Smooth muscle cell (in vitro differentiated cells): ENCODE data around the gene GABRG3. TPM values are rescaled to one million over a fixed set of nuclear protein-coding genes. Genes with fewer than 3 reads are reported as not detected.
"Not testable (repeated sequence)": the region's sequence is repeated elsewhere in the genome, so short reads cannot be mapped to it uniquely, and the experiment has no call there.

Experiments used
- DNase-seq: peaks from one replicate; lab custom pipeline; 2025; ENCODE audit not compliant: unreplicated experiment; lab: John Stamatoyannopoulos, UW
- H2AFZ ChIP-seq: fragments of 200-600 bp; sonication (generic); 2 replicates; pipeline ENCODE4 v1.6.0; 2016; ENCODE audit warnings: antibody characterized with exemption, low read depth, mild to moderate bottlenecking
- H3F3A ChIP-seq: fragments of 200-600 bp; sonication (generic); 2 replicates; pipeline ENCODE4 v1.6.0; 2017; ENCODE audit warnings: antibody characterized with exemption, low read depth
- H3K27ac ChIP-seq: fragments of 200-600 bp; sonication (generic); 2 replicates; pipeline ENCODE4 v1.5.1; 2016; ENCODE audit warnings: low read depth, mild to moderate bottlenecking
- H3K27me3 ChIP-seq: fragments of 200-600 bp; sonication (generic); 2 replicates; pipeline ENCODE4 v1.6.1; 2016; ENCODE audit warnings: low read depth, mild to moderate bottlenecking
- H3K36me3 ChIP-seq: fragments of 200-600 bp; sonication (generic); 2 replicates; pipeline ENCODE4 v1.5.1; 2016; ENCODE audit warnings: low read depth
- H3K4me1 ChIP-seq: fragments of 200-600 bp; sonication (generic); 2 replicates; pipeline ENCODE4 v1.5.1; 2016; ENCODE audit warnings: low read depth
- H3K4me2 ChIP-seq: fragments of 200-600 bp; sonication (generic); 2 replicates; pipeline ENCODE4 v1.6.0; 2016; ENCODE audit warnings: mild to moderate bottlenecking
- H3K4me3 ChIP-seq: fragments of 200-600 bp; sonication (generic); 2 replicates; pipeline ENCODE4 v1.5.1; 2016; ENCODE audit warnings: mild to moderate bottlenecking
- H3K79me2 ChIP-seq: fragments of 200-600 bp; sonication (generic); 2 replicates; pipeline ENCODE4 v1.6.0; 2016; ENCODE audit warnings: low read depth, mild to moderate bottlenecking
- H3K9ac ChIP-seq: fragments of 200-600 bp; sonication (generic); 2 replicates; pipeline ENCODE4 v1.6.0; 2016; ENCODE audit warnings: low read depth
- H3K9me3 ChIP-seq: fragments of 200-600 bp; sonication (generic); replicated peaks from 2 replicates; pipeline ENCODE4 v1.5.1; 2016; ENCODE audit warnings: low read depth
- H4K20me1 ChIP-seq: fragments of 200-600 bp; sonication (generic); 2 replicates; pipeline ENCODE4 v1.6.0; 2016; ENCODE audit warnings: low read depth
- WGBS: methylation state at CpG from one replicate; pipeline ENCODE4 v1.1.7; 2016; ENCODE audit warnings: low lambda C conversion rate; 5-methylcytosine and 5-hydroxymethylcytosine counted together
- polyA plus RNA-seq: library from polyadenylated mRNA; unstranded; fragments of >200 nt; fragmentation: Nextera tagmentation; extraction: Ambion mirVana; gene quantifications from 2 replicates; pipeline ENCODE4 v1.2.1, GENCODE V29; 2016
- total RNA-seq: library from RNA; depleted of rRNA; stranded (reverse); fragments of >200 nt; gene quantifications from 2 replicates; pipeline ENCODE4 v1.2.3, GENCODE V29; 2014
- TF ChIP-seq, protein P1 (sequence below): fragments of 200-600 bp; sonication (generic); IDR thresholded peaks from 2 replicates; pipeline ENCODE4 v1.5.1; 2017; ENCODE audit warnings: borderline replicate concordance, mild to moderate bottlenecking, antibody characterized with exemption; ENCODE audit not compliant: insufficient read depth, poor library complexity, severe bottlenecking

Gene GABRG3
- total and polyA plus RNA-seq, 2 experiments from 2014 or later: under 0.01 TPM; not detected in 1

DNA sequence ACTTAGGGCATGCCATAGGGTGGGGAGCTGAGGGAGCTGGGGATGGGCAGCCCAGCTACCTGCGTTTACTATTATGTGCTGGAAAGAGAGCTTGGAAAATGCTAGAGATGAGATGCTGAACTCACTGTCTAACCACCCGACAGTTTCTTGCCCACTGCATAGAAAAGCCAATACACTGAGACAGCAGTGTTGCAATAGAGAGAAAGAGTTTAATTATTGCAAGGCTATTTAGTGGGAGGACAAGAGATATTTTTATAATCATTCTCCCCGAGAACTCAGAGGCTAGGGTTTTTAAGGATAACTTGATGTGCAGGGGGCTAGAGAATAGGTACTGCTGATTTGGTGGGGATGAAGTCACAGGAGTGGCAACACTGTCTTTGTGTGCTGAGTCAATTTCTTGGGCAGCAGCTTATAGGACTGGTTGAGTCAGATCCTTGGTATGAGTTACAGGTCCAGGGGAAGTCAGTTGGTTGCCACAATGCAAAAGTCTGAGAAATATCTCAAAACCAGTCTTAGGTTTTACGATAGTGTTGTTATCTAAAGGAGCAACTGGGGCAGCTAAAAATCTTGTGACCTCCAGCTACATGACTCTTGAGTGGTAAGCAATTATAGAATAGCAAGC is 205.9 kb downstream of the GABRG3 start:
- no peaks in the 10 kb centered on the region for H3K9me3 ChIP-seq
- no peaks in the 10 kb centered on the region for H3K36me3 ChIP-seq
- 84% methylated on average over 4 of the region's 4 CpGs for WGBS
- no peaks in the 10 kb centered on the region for H3K79me2 ChIP-seq
- H2AFZ ChIP-seq: no peak overlapping the region
- no peaks in the 10 kb centered on the region for H3F3A ChIP-seq
- no peaks in the 10 kb centered on the region for H4K20me1 ChIP-seq
- H3K9ac ChIP-seq: no peak overlapping the region
- TF ChIP-seq, protein P1, sequence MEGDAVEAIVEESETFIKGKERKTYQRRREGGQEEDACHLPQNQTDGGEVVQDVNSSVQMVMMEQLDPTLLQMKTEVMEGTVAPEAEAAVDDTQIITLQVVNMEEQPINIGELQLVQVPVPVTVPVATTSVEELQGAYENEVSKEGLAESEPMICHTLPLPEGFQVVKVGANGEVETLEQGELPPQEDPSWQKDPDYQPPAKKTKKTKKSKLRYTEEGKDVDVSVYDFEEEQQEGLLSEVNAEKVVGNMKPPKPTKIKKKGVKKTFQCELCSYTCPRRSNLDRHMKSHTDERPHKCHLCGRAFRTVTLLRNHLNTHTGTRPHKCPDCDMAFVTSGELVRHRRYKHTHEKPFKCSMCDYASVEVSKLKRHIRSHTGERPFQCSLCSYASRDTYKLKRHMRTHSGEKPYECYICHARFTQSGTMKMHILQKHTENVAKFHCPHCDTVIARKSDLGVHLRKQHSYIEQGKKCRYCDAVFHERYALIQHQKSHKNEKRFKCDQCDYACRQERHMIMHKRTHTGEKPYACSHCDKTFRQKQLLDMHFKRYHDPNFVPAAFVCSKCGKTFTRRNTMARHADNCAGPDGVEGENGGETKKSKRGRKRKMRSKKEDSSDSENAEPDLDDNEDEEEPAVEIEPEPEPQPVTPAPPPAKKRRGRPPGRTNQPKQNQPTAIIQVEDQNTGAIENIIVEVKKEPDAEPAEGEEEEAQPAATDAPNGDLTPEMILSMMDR: no peak
- H3K4me2 ChIP-seq: no peak overlapping the region
- H3K4me3 ChIP-seq: no peak overlapping the region
- no peaks in the 10 kb centered on the region for H3K4me1 ChIP-seq
- H3K27me3 ChIP-seq: no peaks in the 10 kb centered on the region
- no peak overlapping the region for H3K27ac ChIP-seq
- no peak for DNase-seq

DNA sequence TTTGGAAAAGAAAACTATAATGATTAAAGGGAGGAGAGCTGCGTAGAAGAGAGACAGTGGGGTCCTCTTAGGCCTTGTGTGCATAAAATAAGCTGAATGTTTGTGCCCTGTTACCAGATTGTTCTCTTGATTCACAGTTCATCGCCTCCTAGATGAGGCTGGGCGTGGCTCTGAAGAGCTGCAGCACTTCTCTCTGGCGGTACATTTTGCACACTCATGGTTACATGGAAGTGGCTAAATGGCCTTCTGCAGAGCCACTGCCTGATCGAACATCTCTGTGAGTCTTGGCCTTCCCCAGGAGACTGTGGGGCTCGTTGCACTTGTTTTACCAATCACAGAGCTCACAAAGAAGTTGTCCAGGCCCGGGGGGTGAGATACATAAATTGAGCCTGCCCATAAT is 208.8 kb downstream of the GABRG3 start:
- Histone ChIP-seq H4K20me1 (no peaks in the 10 kb centered on the region), H3K9ac (no peak overlapping the region), H3K27me3 (no peaks in the 10 kb centered on the region), H3K4me1 (peaks cover 11% of the 10 kb centered on the region), H2AFZ (no peak overlapping the region), H3K9me3 (no peaks in the 10 kb centered on the region), H3K79me2 (no peaks in the 10 kb centered on the region), H3F3A (no peaks in the 10 kb centered on the region), H3K4me2 (no peak overlapping the region), H3K4me3 (no peak overlapping the region), H3K36me3 (no peaks in the 10 kb centered on the region), H3K27ac (no peak overlapping the region)
- 79% methylated on average over 7 of the region's 7 CpGs for WGBS
- DNase-seq: no peak
- TF ChIP-seq, protein P1: no peak

DNA sequence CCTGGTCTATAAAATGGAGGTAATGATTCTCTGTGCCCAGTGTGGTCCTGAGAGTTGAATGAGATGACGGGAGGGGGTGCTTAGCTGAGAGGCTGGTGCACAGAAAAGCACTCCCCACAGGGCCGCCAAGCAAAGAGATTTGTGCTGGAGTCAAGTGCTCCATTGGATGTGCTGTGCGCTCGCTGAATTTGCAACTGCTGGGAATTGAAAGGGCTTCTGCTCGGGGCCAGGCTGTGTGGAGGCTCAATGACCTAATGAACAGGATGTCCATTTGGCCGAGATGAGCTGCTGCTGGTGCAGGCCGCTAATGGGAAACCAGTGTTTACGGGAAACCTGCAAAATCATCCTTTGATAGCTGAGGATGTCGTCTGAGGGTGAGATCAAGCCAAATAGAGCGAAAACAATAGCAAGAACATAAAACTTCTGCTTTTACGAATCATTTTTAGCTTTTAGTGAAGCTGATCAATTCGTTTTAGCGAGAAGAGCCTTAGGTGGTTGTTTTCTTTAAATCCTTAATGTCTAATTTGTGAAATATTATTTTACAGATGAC is 211.7 kb downstream of the GABRG3 start:
- no peak for DNase-seq
- Histone ChIP-seq H3K4me1 (peaks cover 11% of the 10 kb centered on the region), H2AFZ (no peak overlapping the region), H3K36me3 (no peaks in the 10 kb centered on the region), H3F3A (no peaks in the 10 kb centered on the region), H3K4me2 (no peak overlapping the region), H3K9me3 (no peaks in the 10 kb centered on the region), H4K20me1 (no peaks in the 10 kb centered on the region), H3K9ac (no peak overlapping the region), H3K79me2 (no peaks in the 10 kb centered on the region), H3K27me3 (no peaks in the 10 kb centered on the region), H3K4me3 (no peak overlapping the region), H3K27ac (no peak overlapping the region)
- TF ChIP-seq, protein P1: no peak
- 90% methylated on average over 13 of the region's 13 CpGs for WGBS

DNA sequence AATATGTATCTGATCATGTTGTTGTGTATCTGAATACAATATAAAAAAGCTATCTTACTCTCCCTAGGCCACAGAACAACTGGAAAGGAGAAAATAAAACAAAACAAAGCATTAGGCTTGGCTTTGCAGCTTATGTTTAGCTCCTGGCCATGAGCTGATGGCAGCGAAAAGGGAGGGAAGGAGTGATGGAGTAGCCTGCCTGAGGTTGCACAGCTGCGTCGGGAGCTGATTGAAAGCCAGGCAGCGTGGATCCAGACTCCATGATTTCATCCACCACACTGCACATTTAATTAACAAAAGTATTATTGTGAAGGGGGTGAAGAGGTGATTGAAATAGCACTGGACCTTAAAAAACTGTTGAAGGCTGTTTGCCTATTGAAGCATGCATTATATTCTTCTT is 212.2 kb downstream of the GABRG3 start:
- Histone ChIP-seq H3K36me3 (no peaks in the 10 kb centered on the region), H3K9me3 (no peaks in the 10 kb centered on the region), H3F3A (no peaks in the 10 kb centered on the region), H3K9ac (no peak overlapping the region), H2AFZ (no peak overlapping the region), H4K20me1 (no peaks in the 10 kb centered on the region), H3K4me1 (peaks cover 11% of the 10 kb centered on the region), H3K79me2 (no peaks in the 10 kb centered on the region), H3K27me3 (no peaks in the 10 kb centered on the region), H3K4me3 (no peak overlapping the region), H3K4me2 (no peak overlapping the region), H3K27ac (no peak overlapping the region)
- WGBS: 94% methylated on average over 4 of the region's 4 CpGs
- DNase-seq: no peak
- TF ChIP-seq, protein P1: no peak

GRCh38 chr15:27191515-27191914 is 220.5 kb downstream of the GABRG3 start:
- not testable (repeated sequence) for H3K27me3 ChIP-seq, H3K4me2 ChIP-seq, H3K9ac ChIP-seq, H3F3A ChIP-seq, H3K79me2 ChIP-seq, H3K4me1 ChIP-seq, H3K4me3 ChIP-seq, H2AFZ ChIP-seq, H3K9me3 ChIP-seq, H4K20me1 ChIP-seq, H3K36me3 ChIP-seq, H3K27ac ChIP-seq, DNase-seq
- 95% methylated on average over 4 of the region's 4 CpGs for WGBS
